DND-41 (cell line): Measurements from ENCODE around the gene TMX4.

Source experiments
- ATAC-seq: fragments of 200-7000 bp; cut with Tn5 transposase; 3 replicates; pipeline ENCODE4 v1.9.1; 2021; ENCODE audit warnings: low read depth; ENCODE audit not compliant: insufficient read depth
- DNase-seq: peaks from one replicate; pipeline ENCODE4 v3.0.0-alpha.2; 2020
- H2AFZ ChIP-seq: 2 replicates; pipeline ENCODE4 v1.6.0; 2012; ENCODE audit warnings: low read depth, low read length
- H3K27ac ChIP-seq: 2 replicates; pipeline ENCODE4 v1.5.1; 2012; ENCODE audit warnings: low read length, inconsistent platforms
- H3K27me3 ChIP-seq: fragments of 200-600 bp; sonication (generic); 2 replicates; pipeline ENCODE4 v1.6.0; 2012; ENCODE audit warnings: low read length, mild to moderate bottlenecking, inconsistent platforms; ENCODE audit not compliant: insufficient read depth, poor library complexity
- H3K36me3 ChIP-seq: 2 replicates; pipeline ENCODE4 v1.5.1; 2012; ENCODE audit warnings: low read length, inconsistent platforms; ENCODE audit not compliant: insufficient read depth
- H3K4me1 ChIP-seq: 2 replicates; pipeline ENCODE4 v1.5.1; 2012; ENCODE audit warnings: mild to moderate bottlenecking, low read length; ENCODE audit not compliant: insufficient read depth
- H3K4me2 ChIP-seq: 2 replicates; pipeline ENCODE4 v1.6.0; 2012; ENCODE audit warnings: mild to moderate bottlenecking, moderate library complexity, low read length, inconsistent platforms; ENCODE audit not compliant: insufficient read depth
- H3K4me3 ChIP-seq, 2 experiments: fragments of 200-600 bp in 1 of 2; shearing (Covaris generic) in 1 of 2; 2 replicates each; pipeline ENCODE4 v1.5.1; 2012 to 2016; ENCODE audit warnings: inconsistent platforms in 2 of 2, low read length in 2 of 2, mild to moderate bottlenecking in 2 of 2, low read depth in 1 of 2, moderate library complexity in 1 of 2
- H3K79me2 ChIP-seq: 2 replicates; pipeline ENCODE4 v1.6.0; 2012; ENCODE audit warnings: low read length, inconsistent platforms; ENCODE audit not compliant: insufficient read depth
- H3K9ac ChIP-seq: 2 replicates; pipeline ENCODE4 v1.6.0; 2012; ENCODE audit warnings: low read depth, mild to moderate bottlenecking, inconsistent platforms, low read length, moderate library complexity
- H3K9me3 ChIP-seq: 2 replicates; pipeline ENCODE4 v1.5.1; 2012; ENCODE audit warnings: low read length, moderate library complexity, mild to moderate bottlenecking, inconsistent platforms; ENCODE audit not compliant: insufficient read depth, severe bottlenecking
- H4K20me1 ChIP-seq: 2 replicates; pipeline ENCODE4 v1.6.0; 2012; ENCODE audit warnings: low read length; ENCODE audit not compliant: insufficient read depth
- CTCF ChIP-seq: IDR thresholded peaks from 2 replicates; pipeline ENCODE4 v1.5.1; 2012; ENCODE audit warnings: borderline replicate concordance, low read length, moderate library complexity, mild to moderate bottlenecking; ENCODE audit not compliant: poor library complexity, severe bottlenecking; ENCODE audit errors: extremely low read depth
- EZH2 ChIP-seq: IDR thresholded peaks from 3 replicates; pipeline ENCODE4 v1.6.1; 2012; ENCODE audit warnings: borderline replicate concordance, low read depth, mild to moderate bottlenecking, moderate library complexity, low read length, inconsistent platforms; ENCODE audit not compliant: severe bottlenecking

Gene TMX4

GRCh38 chr20:7989379-7989778 lies 30.2 kb downstream of the TMX4 start:
- no peak for ATAC-seq
- Histone ChIP-seq H3K4me2 (no peak overlapping the region), H3K27me3 (no peaks in the 10 kb centered on the region), H4K20me1 (no peaks in the 10 kb centered on the region), H3K4me1 (no peaks in the 10 kb centered on the region), H3K36me3 (peaks cover 9% of the 10 kb centered on the region; the same call in 1 of the 2 replicates), H3K27ac (no peak overlapping the region), H3K4me3 (no peak overlapping the region), H3K9ac (no peak overlapping the region), H3K79me2 (no peaks in the 10 kb centered on the region), H3K9me3 (peaks cover 9% of the 10 kb centered on the region), H2AFZ (no peak overlapping the region)
- DNase-seq = no peak
- no peak for TF ChIP-seq EZH2
- TF ChIP-seq CTCF = peak; percentile 19

GRCh38 chr20:7985916-7986315 lies 33.6 kb downstream of the TMX4 start:
- H3K4me1 ChIP-seq = no peaks in the 10 kb centered on the region
- TF ChIP-seq EZH2 = no peak
- TF ChIP-seq CTCF = no peak
- H3K9ac ChIP-seq = no peak overlapping the region
- H3K27ac ChIP-seq = no peak overlapping the region
- ATAC-seq = no peak
- H3K4me3 ChIP-seq = no peak overlapping the region
- H3K9me3 ChIP-seq = no peaks in the 10 kb centered on the region
- H3K36me3 ChIP-seq = peaks cover 14% of the 10 kb centered on the region; the same call in 1 of the 2 replicates
- H2AFZ ChIP-seq = no peak overlapping the region
- H3K79me2 ChIP-seq = no peaks in the 10 kb centered on the region
- no peaks in the 10 kb centered on the region for H4K20me1 ChIP-seq
- H3K27me3 ChIP-seq = no peaks in the 10 kb centered on the region
- no peak overlapping the region for H3K4me2 ChIP-seq
- no peak for DNase-seq

GRCh38 chr20:7984192-7984591 lies 35.4 kb downstream of the TMX4 start:
- H3K9me3 ChIP-seq = no peaks in the 10 kb centered on the region
- no peak overlapping the region for H3K27ac ChIP-seq
- H3K4me2 ChIP-seq = no peak overlapping the region
- no peak overlapping the region for H2AFZ ChIP-seq
- peaks cover 20% of the 10 kb centered on the region; the same call in 1 of the 2 replicates for H3K36me3 ChIP-seq
- no peaks in the 10 kb centered on the region for H3K27me3 ChIP-seq
- TF ChIP-seq EZH2 (no peak), CTCF (no peak)
- H3K4me1 ChIP-seq = no peaks in the 10 kb centered on the region
- H4K20me1 ChIP-seq = no peaks in the 10 kb centered on the region
- H3K9ac ChIP-seq = no peak overlapping the region
- H3K4me3 ChIP-seq = no peak overlapping the region
- H3K79me2 ChIP-seq = no peaks in the 10 kb centered on the region
- no peak for ATAC-seq
- DNase-seq = no peak

GRCh38 chr20:7981374-7981773 lies 38.2 kb downstream of the TMX4 start:
- Histone ChIP-seq H3K9ac (no peak overlapping the region), H3K36me3 (peaks cover 20% of the 10 kb centered on the region; the same call in 1 of the 2 replicates), H3K4me1 (no peaks in the 10 kb centered on the region), H3K4me3 (no peak overlapping the region), H3K27me3 (no peaks in the 10 kb centered on the region), H2AFZ (no peak overlapping the region), H3K4me2 (no peak overlapping the region), H3K9me3 (no peaks in the 10 kb centered on the region), H3K79me2 (no peaks in the 10 kb centered on the region), H4K20me1 (no peaks in the 10 kb centered on the region), H3K27ac (no peak overlapping the region)
- no peak for DNase-seq
- TF ChIP-seq CTCF (no peak), EZH2 (no peak)
- ATAC-seq = no peak
